ENCODE measurements around the gene SRPRA.

DNA sequence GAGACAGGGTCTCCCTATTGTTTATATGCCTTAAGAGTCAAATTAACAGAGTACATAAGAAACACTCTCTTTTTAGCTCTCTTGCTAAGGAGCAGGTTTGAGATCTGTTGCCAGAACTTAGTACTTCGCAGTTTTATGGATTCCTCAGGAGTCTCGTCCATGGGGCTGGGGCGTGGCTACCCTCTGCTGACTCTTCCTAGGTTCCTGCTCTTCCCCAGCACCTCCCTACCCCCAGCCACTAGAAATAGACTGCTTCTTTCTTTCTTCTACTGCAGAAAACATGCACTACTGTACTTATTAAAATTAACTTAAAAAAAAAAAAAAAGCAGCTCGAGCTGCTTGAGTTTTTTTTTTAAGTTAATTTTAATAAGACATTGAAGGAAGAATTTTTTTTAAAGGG is 49.1 kb downstream of the SRPRA start:
- TF ChIP-seq, protein P1, sequence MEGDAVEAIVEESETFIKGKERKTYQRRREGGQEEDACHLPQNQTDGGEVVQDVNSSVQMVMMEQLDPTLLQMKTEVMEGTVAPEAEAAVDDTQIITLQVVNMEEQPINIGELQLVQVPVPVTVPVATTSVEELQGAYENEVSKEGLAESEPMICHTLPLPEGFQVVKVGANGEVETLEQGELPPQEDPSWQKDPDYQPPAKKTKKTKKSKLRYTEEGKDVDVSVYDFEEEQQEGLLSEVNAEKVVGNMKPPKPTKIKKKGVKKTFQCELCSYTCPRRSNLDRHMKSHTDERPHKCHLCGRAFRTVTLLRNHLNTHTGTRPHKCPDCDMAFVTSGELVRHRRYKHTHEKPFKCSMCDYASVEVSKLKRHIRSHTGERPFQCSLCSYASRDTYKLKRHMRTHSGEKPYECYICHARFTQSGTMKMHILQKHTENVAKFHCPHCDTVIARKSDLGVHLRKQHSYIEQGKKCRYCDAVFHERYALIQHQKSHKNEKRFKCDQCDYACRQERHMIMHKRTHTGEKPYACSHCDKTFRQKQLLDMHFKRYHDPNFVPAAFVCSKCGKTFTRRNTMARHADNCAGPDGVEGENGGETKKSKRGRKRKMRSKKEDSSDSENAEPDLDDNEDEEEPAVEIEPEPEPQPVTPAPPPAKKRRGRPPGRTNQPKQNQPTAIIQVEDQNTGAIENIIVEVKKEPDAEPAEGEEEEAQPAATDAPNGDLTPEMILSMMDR (tag by site-specific recombination; IDR thresholded peaks at IDR 0.05): no peak
- TF ChIP-seq ZNF416 (tag by site-specific recombination; IDR thresholded peaks at IDR 0.05) (no peak), ZNF544 (tag by site-specific recombination; IDR thresholded peaks at IDR 0.05) (no peak), ZNF394 (tag by site-specific recombination; IDR thresholded peaks at IDR 0.05; ENCODE audit: borderline replicate concordance) (no peak), ZFP37 (tag by site-specific recombination; IDR thresholded peaks at IDR 0.05) (no peak), KLF1 (tag by site-specific recombination; IDR thresholded peaks at IDR 0.05) (no peak), SP2 (tag by site-specific recombination; IDR thresholded peaks at IDR 0.05) (no peak), ZBTB20 (tag by site-specific recombination; IDR thresholded peaks at IDR 0.05) (no peak), REPIN1 (tag by site-specific recombination; IDR thresholded peaks at IDR 0.05; ENCODE audit: low read depth) (no peak), ZNF639 (tag by site-specific recombination; IDR thresholded peaks at IDR 0.05) (no peak), ZNF423 (tag by site-specific recombination; IDR thresholded peaks at IDR 0.05) (no peak)
- TF ChIP-seq, protein P2, sequence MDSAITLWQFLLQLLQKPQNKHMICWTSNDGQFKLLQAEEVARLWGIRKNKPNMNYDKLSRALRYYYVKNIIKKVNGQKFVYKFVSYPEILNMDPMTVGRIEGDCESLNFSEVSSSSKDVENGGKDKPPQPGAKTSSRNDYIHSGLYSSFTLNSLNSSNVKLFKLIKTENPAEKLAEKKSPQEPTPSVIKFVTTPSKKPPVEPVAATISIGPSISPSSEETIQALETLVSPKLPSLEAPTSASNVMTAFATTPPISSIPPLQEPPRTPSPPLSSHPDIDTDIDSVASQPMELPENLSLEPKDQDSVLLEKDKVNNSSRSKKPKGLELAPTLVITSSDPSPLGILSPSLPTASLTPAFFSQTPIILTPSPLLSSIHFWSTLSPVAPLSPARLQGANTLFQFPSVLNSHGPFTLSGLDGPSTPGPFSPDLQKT (IDR thresholded peaks at IDR 0.05; ENCODE audit: borderline replicate concordance, low read depth, low read length): no peak
- TF ChIP-seq, protein P3, sequence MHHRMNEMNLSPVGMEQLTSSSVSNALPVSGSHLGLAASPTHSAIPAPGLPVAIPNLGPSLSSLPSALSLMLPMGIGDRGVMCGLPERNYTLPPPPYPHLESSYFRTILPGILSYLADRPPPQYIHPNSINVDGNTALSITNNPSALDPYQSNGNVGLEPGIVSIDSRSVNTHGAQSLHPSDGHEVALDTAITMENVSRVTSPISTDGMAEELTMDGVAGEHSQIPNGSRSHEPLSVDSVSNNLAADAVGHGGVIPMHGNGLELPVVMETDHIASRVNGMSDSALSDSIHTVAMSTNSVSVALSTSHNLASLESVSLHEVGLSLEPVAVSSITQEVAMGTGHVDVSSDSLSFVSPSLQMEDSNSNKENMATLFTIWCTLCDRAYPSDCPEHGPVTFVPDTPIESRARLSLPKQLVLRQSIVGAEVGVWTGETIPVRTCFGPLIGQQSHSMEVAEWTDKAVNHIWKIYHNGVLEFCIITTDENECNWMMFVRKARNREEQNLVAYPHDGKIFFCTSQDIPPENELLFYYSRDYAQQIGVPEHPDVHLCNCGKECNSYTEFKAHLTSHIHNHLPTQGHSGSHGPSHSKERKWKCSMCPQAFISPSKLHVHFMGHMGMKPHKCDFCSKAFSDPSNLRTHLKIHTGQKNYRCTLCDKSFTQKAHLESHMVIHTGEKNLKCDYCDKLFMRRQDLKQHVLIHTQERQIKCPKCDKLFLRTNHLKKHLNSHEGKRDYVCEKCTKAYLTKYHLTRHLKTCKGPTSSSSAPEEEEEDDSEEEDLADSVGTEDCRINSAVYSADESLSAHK (tag by site-specific recombination; IDR thresholded peaks at IDR 0.05): no peak

Data from HEK293 (cell line).